ENCODE results near the gene NSG2. TPM values are rescaled to one million over a fixed set of nuclear protein-coding genes. Genes with fewer than 3 reads are reported as not detected.
A peak's percentile ranks its signal among the peaks of the same experiment; 100 is the strongest.

NSG2 gene
- total RNA-seq, 1 experiment from 2014 or later = not detected

DNA sequence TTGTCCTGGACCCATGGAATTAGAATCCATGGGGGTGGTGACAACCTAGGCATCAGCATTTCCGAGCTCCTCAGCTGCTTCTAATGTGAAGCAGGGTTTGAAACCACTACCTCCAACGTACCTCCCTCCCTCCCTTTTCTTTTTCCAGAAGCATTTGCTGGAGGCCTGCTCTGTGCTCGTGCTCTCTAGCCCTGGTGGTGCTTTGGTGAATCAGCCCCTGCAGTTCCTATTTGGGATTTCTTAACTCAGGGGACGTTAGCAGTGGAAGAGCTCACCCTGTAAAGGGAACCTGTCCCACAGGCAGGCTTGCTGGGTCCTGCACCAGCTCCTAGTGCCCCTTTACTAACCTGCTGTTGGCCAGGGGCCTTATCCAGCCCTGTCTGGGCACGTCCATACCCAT lies 55.0 kb downstream of the NSG2 start:
- H4K91ac ChIP-seq (ENCODE audit: insufficient read length, low read depth, low read length) = no peak overlapping the region
- H3K79me1 ChIP-seq (ENCODE audit: insufficient read depth, low read depth, low read length, poor library complexity, severe bottlenecking) = no peaks in the 10 kb centered on the region
- H4K8ac ChIP-seq (replicated peaks; ENCODE audit: insufficient read length, low read depth, low read length) = no peak overlapping the region
- H2BK15ac ChIP-seq (ENCODE audit: low read depth, low read length) = no peak overlapping the region
- TF ChIP-seq, protein P1, sequence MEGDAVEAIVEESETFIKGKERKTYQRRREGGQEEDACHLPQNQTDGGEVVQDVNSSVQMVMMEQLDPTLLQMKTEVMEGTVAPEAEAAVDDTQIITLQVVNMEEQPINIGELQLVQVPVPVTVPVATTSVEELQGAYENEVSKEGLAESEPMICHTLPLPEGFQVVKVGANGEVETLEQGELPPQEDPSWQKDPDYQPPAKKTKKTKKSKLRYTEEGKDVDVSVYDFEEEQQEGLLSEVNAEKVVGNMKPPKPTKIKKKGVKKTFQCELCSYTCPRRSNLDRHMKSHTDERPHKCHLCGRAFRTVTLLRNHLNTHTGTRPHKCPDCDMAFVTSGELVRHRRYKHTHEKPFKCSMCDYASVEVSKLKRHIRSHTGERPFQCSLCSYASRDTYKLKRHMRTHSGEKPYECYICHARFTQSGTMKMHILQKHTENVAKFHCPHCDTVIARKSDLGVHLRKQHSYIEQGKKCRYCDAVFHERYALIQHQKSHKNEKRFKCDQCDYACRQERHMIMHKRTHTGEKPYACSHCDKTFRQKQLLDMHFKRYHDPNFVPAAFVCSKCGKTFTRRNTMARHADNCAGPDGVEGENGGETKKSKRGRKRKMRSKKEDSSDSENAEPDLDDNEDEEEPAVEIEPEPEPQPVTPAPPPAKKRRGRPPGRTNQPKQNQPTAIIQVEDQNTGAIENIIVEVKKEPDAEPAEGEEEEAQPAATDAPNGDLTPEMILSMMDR (conservative IDR thresholded peaks at IDR 0.05) = peak; percentile 20; the same call in 1 of the 3 replicates
- WGBS (ENCODE audit: extremely low coverage, insufficient read length, low lambda C conversion rate) = no CpG with 5 or more reads among the region's 5 CpGs
- no peak overlapping the region; the same call in 1 of the 2 replicates for H3K14ac ChIP-seq (ENCODE audit: insufficient read depth, low read length)
- H3K9me3 ChIP-seq (ENCODE audit: control insufficient read depth, low read depth, low read length) = no peaks in the 10 kb centered on the region
- no peaks in the 10 kb centered on the region for H3K79me2 ChIP-seq (ENCODE audit: insufficient read depth, low read length)
- H4K5ac ChIP-seq (ENCODE audit: insufficient read length, low read depth, low read length) = no peak overlapping the region
- no peak overlapping the region for H3T11ph ChIP-seq (ENCODE audit: low read length)
- H3K23me2 ChIP-seq (ENCODE audit: insufficient read length, low read depth, low read length, poor library complexity, severe bottlenecking) = no peaks in the 10 kb centered on the region
- H2AK5ac ChIP-seq (ENCODE audit: insufficient read length, low read length) = no peak overlapping the region
- no peak overlapping the region for H2BK20ac ChIP-seq (ENCODE audit: low read depth, low read length, poor library complexity, severe bottlenecking)
- H3K27me3 ChIP-seq (ENCODE audit: insufficient read depth, low read length) = no peaks in the 10 kb centered on the region
- H3K27ac Mint-ChIP-seq = no peak overlapping the region
- H2BK5ac ChIP-seq (ENCODE audit: insufficient read length, low read length) = no peak overlapping the region
- H2AFZ ChIP-seq (ENCODE audit: low read length) = no peak overlapping the region
- no peak overlapping the region for H3K4me3 Mint-ChIP-seq
- H3K36me3 Mint-ChIP-seq (ENCODE audit: insufficient read depth in 1 of 3, low read depth in 3 of 3) = no peaks in the 10 kb centered on the region
- no peak for DNase-seq
- no peak overlapping the region for H3K4me2 ChIP-seq (ENCODE audit: insufficient read depth, insufficient read length, low read length)
- no peak overlapping the region for H3K23ac ChIP-seq (ENCODE audit: insufficient read length, low read depth, low read length)
- no peak overlapping the region for H2BK120ac ChIP-seq (ENCODE audit: low read depth, low read length, poor library complexity, severe bottlenecking)
- H3K27me3 Mint-ChIP-seq (ENCODE audit: low read depth) = 0 out of 2 replicates have a peak, but pooled peaks cover 2% of the 10 kb centered on the region
- no peak overlapping the region for H3K18ac ChIP-seq (ENCODE audit: insufficient read length, low read depth, low read length)
- no peak overlapping the region for H3K27ac ChIP-seq (ENCODE audit: insufficient read length, low read depth, low read length)
- H3K9ac ChIP-seq (ENCODE audit: extremely low read depth, insufficient read length, low read length) = no peak overlapping the region
- no peak overlapping the region for H3K4ac ChIP-seq (ENCODE audit: low read depth, low read length)
- H4K20me1 ChIP-seq (ENCODE audit: control insufficient read depth, insufficient read depth, insufficient read length) = no peaks in the 10 kb centered on the region
- no peak overlapping the region for H2BK12ac ChIP-seq (ENCODE audit: insufficient read length, low read depth, low read length)
- no peaks in the 10 kb centered on the region for H3K4me1 Mint-ChIP-seq
- H3K9me3 Mint-ChIP-seq = no peaks in the 10 kb centered on the region
- no peaks in the 10 kb centered on the region for H3K4me1 ChIP-seq (ENCODE audit: insufficient read depth, low read length)
- H3K56ac ChIP-seq (ENCODE audit: insufficient read length, low read depth, low read length) = no peak overlapping the region
